HEK293 (cell line): ENCODE results near the gene ACADVL.
A peak's percentile ranks its signal among the peaks of the same experiment; 100 is the strongest.

Experiments used
- GLIS2 ChIP-seq: fragments of 450-650 bp; formaldehyde crosslinking; IDR thresholded peaks from 2 replicates; pipeline ENCODE4 v1.5.1; 2016; ENCODE audit warnings: missing biosample characterization, missing genetic modification characterization
- KLF1 ChIP-seq: fragments of 450-650 bp; formaldehyde crosslinking; IDR thresholded peaks from 2 replicates; pipeline ENCODE4 v1.5.1; 2016; ENCODE audit warnings: missing biosample characterization, missing genetic modification characterization
- KLF8 ChIP-seq: fragments of 450-650 bp; formaldehyde crosslinking; IDR thresholded peaks from 2 replicates; pipeline ENCODE4 v1.5.1; 2016; ENCODE audit warnings: missing biosample characterization, missing genetic modification characterization
- MYNN ChIP-seq: fragments of 450-650 bp; formaldehyde crosslinking; IDR thresholded peaks from 2 replicates; pipeline ENCODE4 v1.5.1; 2016; ENCODE audit warnings: missing biosample characterization, missing genetic modification characterization, borderline replicate concordance
- ZBTB20 ChIP-seq: fragments of 450-650 bp; formaldehyde crosslinking; IDR thresholded peaks from 2 replicates; pipeline ENCODE4 v1.5.1; 2016; ENCODE audit warnings: missing biosample characterization, missing genetic modification characterization
- ZFP69B ChIP-seq: fragments of 450-650 bp; formaldehyde crosslinking; IDR thresholded peaks from 2 replicates; pipeline ENCODE4 v1.5.1; 2016; ENCODE audit warnings: missing biosample characterization, missing genetic modification characterization
- ZIC2 ChIP-seq: fragments of 450-650 bp; formaldehyde crosslinking; IDR thresholded peaks from 2 replicates; pipeline ENCODE4 v1.5.1; 2016; ENCODE audit warnings: missing biosample characterization, missing genetic modification characterization
- ZNF16 ChIP-seq: fragments of 450-650 bp; formaldehyde crosslinking; IDR thresholded peaks from 2 replicates; pipeline ENCODE4 v1.5.1; 2016; ENCODE audit warnings: low read depth, missing biosample characterization, missing genetic modification characterization
- ZNF248 ChIP-seq: fragments of 450-650 bp; formaldehyde crosslinking; IDR thresholded peaks from 2 replicates; pipeline ENCODE4 v1.5.1; 2017; ENCODE audit warnings: missing biosample characterization, missing genetic modification characterization
- ZNF292 ChIP-seq: fragments of 450-650 bp; formaldehyde crosslinking; IDR thresholded peaks from 2 replicates; pipeline ENCODE4 v1.5.1; 2016; ENCODE audit warnings: low read depth, missing biosample characterization, missing genetic modification characterization, borderline replicate concordance
- ZNF354C ChIP-seq: fragments of 450-650 bp; formaldehyde crosslinking; IDR thresholded peaks from 2 replicates; pipeline ENCODE4 v1.5.1; 2016; ENCODE audit warnings: missing biosample characterization, missing genetic modification characterization, low read depth, borderline replicate concordance
- ZNF391 ChIP-seq: fragments of 450-650 bp; formaldehyde crosslinking; IDR thresholded peaks from 2 replicates; pipeline ENCODE4 v1.5.1; 2016; ENCODE audit warnings: low read depth, missing biosample characterization, missing genetic modification characterization, borderline replicate concordance
- ZNF433 ChIP-seq: fragments of 450-650 bp; formaldehyde crosslinking; IDR thresholded peaks from 2 replicates; pipeline ENCODE4 v1.5.1; 2016; ENCODE audit warnings: missing biosample characterization, missing genetic modification characterization, low read depth
- ZNF548 ChIP-seq: fragments of 450-650 bp; formaldehyde crosslinking; IDR thresholded peaks from 2 replicates; pipeline ENCODE4 v1.5.1; 2016; ENCODE audit warnings: missing biosample characterization, missing genetic modification characterization
- ZNF624 ChIP-seq: fragments of 450-650 bp; formaldehyde crosslinking; IDR thresholded peaks from 2 replicates; pipeline ENCODE4 v1.5.1; 2017; ENCODE audit warnings: missing biosample characterization, missing genetic modification characterization
- ZNF629 ChIP-seq: fragments of 450-650 bp; formaldehyde crosslinking; IDR thresholded peaks from 2 replicates; pipeline ENCODE4 v1.5.1; 2017; ENCODE audit warnings: missing biosample characterization, missing genetic modification characterization
- ZNF76 ChIP-seq: fragments of 450-650 bp; formaldehyde crosslinking; IDR thresholded peaks from 2 replicates; pipeline ENCODE4; 2016; ENCODE audit warnings: low read depth, missing biosample characterization, missing genetic modification characterization, borderline replicate concordance
- TF ChIP-seq, protein P1 (sequence below): fragments of 450-650 bp; formaldehyde crosslinking; IDR thresholded peaks from 2 replicates; pipeline ENCODE4 v1.5.1; 2016; ENCODE audit warnings: missing biosample characterization, missing genetic modification characterization, borderline replicate concordance
- TF ChIP-seq, protein P2 (sequence below): fragments of 450-650 bp; formaldehyde crosslinking; optimal IDR thresholded peaks from 2 replicates; pipeline ENCODE3; 2016; ENCODE audit warnings: missing biosample characterization, mild to moderate bottlenecking, missing genetic modification characterization
- TF ChIP-seq, protein P3 (sequence below): fragments of 450-650 bp; formaldehyde crosslinking; IDR thresholded peaks from 2 replicates; pipeline ENCODE4 v1.5.1; 2016; ENCODE audit warnings: missing biosample characterization, missing genetic modification characterization
- TF ChIP-seq, protein P4 (sequence below): fragments of 450-650 bp; formaldehyde crosslinking; IDR thresholded peaks from 2 replicates; pipeline ENCODE4 v1.5.1; 2016; ENCODE audit warnings: missing biosample characterization, missing genetic modification characterization
- TF ChIP-seq, protein P5 (sequence below): sonication (generic); formaldehyde crosslinking; IDR thresholded peaks from 2 replicates; pipeline ENCODE4 v1.8.1; 2022; ENCODE audit warnings: mild to moderate bottlenecking, moderate library complexity, missing genetic modification reagents
- TF ChIP-seq, protein P6 (sequence below): fragments of 450-650 bp; formaldehyde crosslinking; conservative IDR thresholded peaks from 2 replicates; pipeline ENCODE4 v1.5.1; 2016; ENCODE audit warnings: low read depth, missing biosample characterization, missing genetic modification characterization

ACADVL gene

DNA sequence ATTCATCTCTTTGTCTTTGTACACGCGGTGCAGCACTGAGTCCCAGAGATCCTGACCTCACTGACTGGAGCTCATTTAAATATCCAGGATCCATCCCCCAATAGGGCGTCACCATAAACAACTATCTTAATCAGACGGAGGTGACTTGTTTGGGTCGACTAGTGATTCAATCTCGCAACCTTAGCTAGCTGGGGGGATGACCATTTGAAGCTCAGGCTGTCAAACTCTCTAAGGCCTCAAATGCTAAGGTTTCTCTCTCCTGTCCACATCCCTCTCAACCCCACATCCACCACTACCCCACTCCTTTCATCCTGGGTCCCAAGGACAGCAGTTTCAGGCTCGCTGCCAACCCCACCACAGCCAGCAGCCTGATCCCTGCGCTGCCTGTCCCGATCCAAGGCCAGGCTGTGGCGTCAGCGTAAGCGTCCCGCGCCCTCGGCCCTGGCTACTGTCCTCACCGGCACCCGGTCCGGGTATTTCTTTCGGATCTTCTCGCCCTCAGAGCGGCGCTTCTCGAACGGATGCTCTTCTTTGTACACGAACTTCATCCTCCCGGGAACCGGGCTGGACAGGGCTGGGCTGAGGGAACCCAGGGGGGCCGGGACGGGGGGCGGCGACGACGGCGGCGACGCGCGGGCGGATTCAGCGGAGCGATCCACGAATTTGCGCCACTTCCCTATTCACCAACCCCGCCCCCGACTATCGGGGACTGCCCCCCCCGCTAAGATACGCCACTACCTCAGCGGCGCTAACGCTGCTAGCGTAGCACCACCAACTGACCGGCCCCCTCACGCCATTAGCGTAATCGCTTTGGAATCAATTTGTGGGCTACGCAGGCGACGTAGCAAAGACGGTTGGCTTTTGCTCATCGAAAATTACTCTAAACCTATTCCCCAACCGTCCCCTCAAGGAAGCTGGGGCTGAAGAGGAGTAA lies 22.3 kb downstream of the ACADVL start, which contains the start of gene GABARAP (continued):
- TF ChIP-seq ZNF391 (tag by site-specific recombination), result peak; percentile 74; the same call in 1 of the 2 replicates
- TF ChIP-seq, protein P1, sequence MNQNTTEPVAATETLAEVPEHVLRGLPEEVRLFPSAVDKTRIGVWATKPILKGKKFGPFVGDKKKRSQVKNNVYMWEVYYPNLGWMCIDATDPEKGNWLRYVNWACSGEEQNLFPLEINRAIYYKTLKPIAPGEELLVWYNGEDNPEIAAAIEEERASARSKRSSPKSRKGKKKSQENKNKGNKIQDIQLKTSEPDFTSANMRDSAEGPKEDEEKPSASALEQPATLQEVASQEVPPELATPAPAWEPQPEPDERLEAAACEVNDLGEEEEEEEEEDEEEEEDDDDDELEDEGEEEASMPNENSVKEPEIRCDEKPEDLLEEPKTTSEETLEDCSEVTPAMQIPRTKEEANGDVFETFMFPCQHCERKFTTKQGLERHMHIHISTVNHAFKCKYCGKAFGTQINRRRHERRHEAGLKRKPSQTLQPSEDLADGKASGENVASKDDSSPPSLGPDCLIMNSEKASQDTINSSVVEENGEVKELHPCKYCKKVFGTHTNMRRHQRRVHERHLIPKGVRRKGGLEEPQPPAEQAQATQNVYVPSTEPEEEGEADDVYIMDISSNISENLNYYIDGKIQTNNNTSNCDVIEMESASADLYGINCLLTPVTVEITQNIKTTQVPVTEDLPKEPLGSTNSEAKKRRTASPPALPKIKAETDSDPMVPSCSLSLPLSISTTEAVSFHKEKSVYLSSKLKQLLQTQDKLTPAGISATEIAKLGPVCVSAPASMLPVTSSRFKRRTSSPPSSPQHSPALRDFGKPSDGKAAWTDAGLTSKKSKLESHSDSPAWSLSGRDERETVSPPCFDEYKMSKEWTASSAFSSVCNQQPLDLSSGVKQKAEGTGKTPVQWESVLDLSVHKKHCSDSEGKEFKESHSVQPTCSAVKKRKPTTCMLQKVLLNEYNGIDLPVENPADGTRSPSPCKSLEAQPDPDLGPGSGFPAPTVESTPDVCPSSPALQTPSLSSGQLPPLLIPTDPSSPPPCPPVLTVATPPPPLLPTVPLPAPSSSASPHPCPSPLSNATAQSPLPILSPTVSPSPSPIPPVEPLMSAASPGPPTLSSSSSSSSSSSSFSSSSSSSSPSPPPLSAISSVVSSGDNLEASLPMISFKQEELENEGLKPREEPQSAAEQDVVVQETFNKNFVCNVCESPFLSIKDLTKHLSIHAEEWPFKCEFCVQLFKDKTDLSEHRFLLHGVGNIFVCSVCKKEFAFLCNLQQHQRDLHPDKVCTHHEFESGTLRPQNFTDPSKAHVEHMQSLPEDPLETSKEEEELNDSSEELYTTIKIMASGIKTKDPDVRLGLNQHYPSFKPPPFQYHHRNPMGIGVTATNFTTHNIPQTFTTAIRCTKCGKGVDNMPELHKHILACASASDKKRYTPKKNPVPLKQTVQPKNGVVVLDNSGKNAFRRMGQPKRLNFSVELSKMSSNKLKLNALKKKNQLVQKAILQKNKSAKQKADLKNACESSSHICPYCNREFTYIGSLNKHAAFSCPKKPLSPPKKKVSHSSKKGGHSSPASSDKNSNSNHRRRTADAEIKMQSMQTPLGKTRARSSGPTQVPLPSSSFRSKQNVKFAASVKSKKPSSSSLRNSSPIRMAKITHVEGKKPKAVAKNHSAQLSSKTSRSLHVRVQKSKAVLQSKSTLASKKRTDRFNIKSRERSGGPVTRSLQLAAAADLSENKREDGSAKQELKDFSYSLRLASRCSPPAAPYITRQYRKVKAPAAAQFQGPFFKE (tag by site-specific recombination), result no peak
- 0 out of 2 replicates have a peak, but pooled peaks have one; percentile 8 for TF ChIP-seq KLF1 (tag by site-specific recombination)
- TF ChIP-seq ZNF624 (tag by site-specific recombination), result no peak
- no peak for TF ChIP-seq ZFP69B (tag by site-specific recombination)
- no peak for TF ChIP-seq ZNF248 (tag by site-specific recombination)
- TF ChIP-seq GLIS2, result peak; percentile 98
- peak; percentile 72 for TF ChIP-seq KLF8 (tag by site-specific recombination)
- TF ChIP-seq ZNF629 (tag by site-specific recombination), result peak; percentile 81
- TF ChIP-seq, protein P2, sequence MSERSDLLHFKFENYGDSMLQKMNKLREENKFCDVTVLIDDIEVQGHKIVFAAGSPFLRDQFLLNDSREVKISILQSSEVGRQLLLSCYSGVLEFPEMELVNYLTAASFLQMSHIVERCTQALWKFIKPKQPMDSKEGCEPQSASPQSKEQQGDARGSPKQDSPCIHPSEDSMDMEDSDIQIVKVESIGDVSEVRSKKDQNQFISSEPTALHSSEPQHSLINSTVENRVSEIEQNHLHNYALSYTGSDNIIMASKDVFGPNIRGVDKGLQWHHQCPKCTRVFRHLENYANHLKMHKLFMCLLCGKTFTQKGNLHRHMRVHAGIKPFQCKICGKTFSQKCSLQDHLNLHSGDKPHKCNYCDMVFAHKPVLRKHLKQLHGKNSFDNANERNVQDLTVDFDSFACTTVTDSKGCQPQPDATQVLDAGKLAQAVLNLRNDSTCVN (tag by site-specific recombination), result peak; percentile 89
- TF ChIP-seq, protein P3, sequence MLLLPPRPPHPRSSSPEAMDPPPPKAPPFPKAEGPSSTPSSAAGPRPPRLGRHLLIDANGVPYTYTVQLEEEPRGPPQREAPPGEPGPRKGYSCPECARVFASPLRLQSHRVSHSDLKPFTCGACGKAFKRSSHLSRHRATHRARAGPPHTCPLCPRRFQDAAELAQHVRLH (tag by site-specific recombination), result no peak
- no peak for TF ChIP-seq ZNF16
- TF ChIP-seq MYNN (tag by site-specific recombination), result no peak
- no peak for TF ChIP-seq ZNF548 (tag by site-specific recombination)
- TF ChIP-seq ZIC2 (tag by site-specific recombination), result peak; percentile 60
- peak; percentile 92 for TF ChIP-seq ZBTB20 (tag by site-specific recombination)
- no peak; the same call in 1 of the 2 replicates for TF ChIP-seq ZNF76 (tag by site-specific recombination)
- no peak for TF ChIP-seq ZNF433
- TF ChIP-seq, protein P4, sequence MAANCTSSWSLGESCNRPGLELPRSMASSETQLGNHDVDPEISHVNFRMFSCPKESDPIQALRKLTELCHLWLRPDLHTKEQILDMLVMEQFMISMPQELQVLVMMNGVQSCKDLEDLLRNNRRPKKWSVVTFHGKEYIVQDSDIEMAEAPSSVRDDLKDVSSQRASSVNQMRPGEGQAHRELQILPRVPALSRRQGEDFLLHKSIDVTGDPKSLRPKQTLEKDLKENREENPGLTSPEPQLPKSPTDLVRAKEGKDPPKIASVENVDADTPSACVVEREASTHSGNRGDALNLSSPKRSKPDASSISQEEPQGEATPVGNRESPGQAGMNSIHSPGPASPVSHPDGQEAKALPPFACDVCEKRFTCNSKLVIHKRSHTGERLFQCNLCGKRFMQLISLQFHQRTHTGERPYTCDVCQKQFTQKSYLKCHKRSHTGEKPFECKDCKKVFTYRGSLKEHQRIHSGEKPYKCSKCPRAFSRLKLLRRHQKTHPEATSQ (tag by site-specific recombination), result 0 out of 2 replicates have a peak, but pooled peaks have one; percentile 34
- TF ChIP-seq ZNF292 (tag by site-specific recombination), result no peak
- TF ChIP-seq, protein P5, sequence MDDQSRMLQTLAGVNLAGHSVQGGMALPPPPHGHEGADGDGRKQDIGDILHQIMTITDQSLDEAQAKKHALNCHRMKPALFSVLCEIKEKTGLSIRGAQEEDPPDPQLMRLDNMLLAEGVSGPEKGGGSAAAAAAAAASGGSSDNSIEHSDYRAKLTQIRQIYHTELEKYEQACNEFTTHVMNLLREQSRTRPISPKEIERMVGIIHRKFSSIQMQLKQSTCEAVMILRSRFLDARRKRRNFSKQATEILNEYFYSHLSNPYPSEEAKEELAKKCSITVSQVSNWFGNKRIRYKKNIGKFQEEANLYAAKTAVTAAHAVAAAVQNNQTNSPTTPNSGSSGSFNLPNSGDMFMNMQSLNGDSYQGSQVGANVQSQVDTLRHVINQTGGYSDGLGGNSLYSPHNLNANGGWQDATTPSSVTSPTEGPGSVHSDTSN, result peak; percentile 48; the same call in 1 of the 2 replicates
- TF ChIP-seq, protein P6, sequence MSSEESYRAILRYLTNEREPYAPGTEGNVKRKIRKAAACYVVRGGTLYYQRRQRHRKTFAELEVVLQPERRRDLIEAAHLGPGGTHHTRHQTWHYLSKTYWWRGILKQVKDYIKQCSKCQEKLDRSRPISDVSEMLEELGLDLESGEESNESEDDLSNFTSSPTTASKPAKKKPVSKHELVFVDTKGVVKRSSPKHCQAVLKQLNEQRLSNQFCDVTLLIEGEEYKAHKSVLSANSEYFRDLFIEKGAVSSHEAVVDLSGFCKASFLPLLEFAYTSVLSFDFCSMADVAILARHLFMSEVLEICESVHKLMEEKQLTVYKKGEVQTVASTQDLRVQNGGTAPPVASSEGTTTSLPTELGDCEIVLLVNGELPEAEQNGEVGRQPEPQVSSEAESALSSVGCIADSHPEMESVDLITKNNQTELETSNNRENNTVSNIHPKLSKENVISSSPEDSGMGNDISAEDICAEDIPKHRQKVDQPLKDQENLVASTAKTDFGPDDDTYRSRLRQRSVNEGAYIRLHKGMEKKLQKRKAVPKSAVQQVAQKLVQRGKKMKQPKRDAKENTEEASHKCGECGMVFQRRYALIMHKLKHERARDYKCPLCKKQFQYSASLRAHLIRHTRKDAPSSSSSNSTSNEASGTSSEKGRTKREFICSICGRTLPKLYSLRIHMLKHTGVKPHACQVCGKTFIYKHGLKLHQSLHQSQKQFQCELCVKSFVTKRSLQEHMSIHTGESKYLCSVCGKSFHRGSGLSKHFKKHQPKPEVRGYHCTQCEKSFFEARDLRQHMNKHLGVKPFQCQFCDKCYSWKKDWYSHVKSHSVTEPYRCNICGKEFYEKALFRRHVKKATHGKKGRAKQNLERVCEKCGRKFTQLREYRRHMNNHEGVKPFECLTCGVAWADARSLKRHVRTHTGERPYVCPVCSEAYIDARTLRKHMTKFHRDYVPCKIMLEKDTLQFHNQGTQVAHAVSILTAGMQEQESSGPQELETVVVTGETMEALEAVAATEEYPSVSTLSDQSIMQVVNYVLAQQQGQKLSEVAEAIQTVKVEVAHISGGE (tag by site-specific recombination), result peak; percentile 78
- TF ChIP-seq ZNF354C (tag by site-specific recombination), result no peak
